HG02852 (cell line): Measurements from ENCODE around the gene IMPDH1.

ENCODE experiments used
- ATAC-seq: cut with Tn5 transposase; IDR thresholded peaks from one replicate; pipeline ENCODE4 v1.9.1; 2021; ENCODE audit warnings: mild to moderate bottlenecking, moderate library complexity; ENCODE audit not compliant: unreplicated experiment

Gene IMPDH1

GRCh38 chr7:128435327-128435686 lies 25.5 kb upstream of the IMPDH1 start:
- ATAC-seq, result no peak

GRCh38 chr7:128434413-128435326 lies 24.9 kb upstream of the IMPDH1 start:
- no peak for ATAC-seq

- no peak for ATAC-seq
Measured at GRCh38 chr7:128431754-128432153, 22.0 kb upstream of the IMPDH1 start.

- ATAC-seq, result no peak
Measured at GRCh38 chr7:128431221-128431620, 21.4 kb upstream of the IMPDH1 start.

- ATAC-seq, result no peak
Measured at GRCh38 chr7:128430207-128430606, 20.4 kb upstream of the IMPDH1 start.

GRCh38 chr7:128427289-128427891 lies 17.6 kb upstream of the IMPDH1 start:
- ATAC-seq, result no peak

GRCh38 chr7:128425850-128426249 lies 16.1 kb upstream of the IMPDH1 start:
- ATAC-seq, result peak; percentile 48

- ATAC-seq, result no peak
Measured at GRCh38 chr7:128424686-128425275, 15.0 kb upstream of the IMPDH1 start.

- ATAC-seq, result no peak
Measured at GRCh38 chr7:128422842-128423241, 13.1 kb upstream of the IMPDH1 start.

GRCh38 chr7:128422037-128422436 lies 12.3 kb upstream of the IMPDH1 start:
- no peak for ATAC-seq

- no peak for ATAC-seq
Measured at GRCh38 chr7:128421384-128421783, 11.6 kb upstream of the IMPDH1 start.

- ATAC-seq, result no peak
Measured at GRCh38 chr7:128420773-128421172, 11.0 kb upstream of the IMPDH1 start.

GRCh38 chr7:128419257-128419656 lies 9.5 kb upstream of the IMPDH1 start:
- no peak for ATAC-seq

- no peak for ATAC-seq
Measured at GRCh38 chr7:128417071-128417470, 7.3 kb upstream of the IMPDH1 start.

- no peak for ATAC-seq
Measured at GRCh38 chr7:128415217-128415785, 5.5 kb upstream of the IMPDH1 start.

- ATAC-seq, result no peak
Measured at GRCh38 chr7:128410451-128410753, 620 bp upstream of the IMPDH1 start.

GRCh38 chr7:128408709-128409595 lies 830 bp downstream of the IMPDH1 start:
- ATAC-seq, result no peak

- ATAC-seq, result no peak
Measured at GRCh38 chr7:128407751-128408708, 1.8 kb downstream of the IMPDH1 start.

- no peak for ATAC-seq
Measured at GRCh38 chr7:128407233-128407589, 2.6 kb downstream of the IMPDH1 start.
